ENCODE data around the gene NPSR1.
"Not testable (repeated sequence)": the region's sequence is repeated elsewhere in the genome, so short reads cannot be mapped to it uniquely, and the experiment has no call there.

The NPSR1 gene

DNA sequence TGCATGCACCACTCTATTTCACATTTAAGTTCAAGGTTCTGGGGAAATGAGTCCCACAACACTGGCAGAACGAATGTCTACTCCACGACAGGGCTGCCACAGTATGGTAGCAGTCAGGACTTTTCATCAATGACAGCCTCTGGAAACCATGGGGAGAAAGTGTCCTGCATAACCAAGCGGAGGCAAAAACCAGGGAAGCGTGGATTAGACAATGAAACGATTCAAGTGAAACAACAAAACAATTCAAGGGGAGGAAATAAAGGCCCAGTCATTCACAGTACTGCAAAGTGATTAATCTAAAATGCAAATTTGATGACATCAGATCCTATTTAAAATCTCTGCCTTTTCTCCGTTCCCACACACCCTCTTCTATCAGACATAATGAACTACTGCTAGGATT lies 211.0 kb downstream of the NPSR1 start:
- no peak for DNase-seq (ENCODE audit: low read depth)

DNA sequence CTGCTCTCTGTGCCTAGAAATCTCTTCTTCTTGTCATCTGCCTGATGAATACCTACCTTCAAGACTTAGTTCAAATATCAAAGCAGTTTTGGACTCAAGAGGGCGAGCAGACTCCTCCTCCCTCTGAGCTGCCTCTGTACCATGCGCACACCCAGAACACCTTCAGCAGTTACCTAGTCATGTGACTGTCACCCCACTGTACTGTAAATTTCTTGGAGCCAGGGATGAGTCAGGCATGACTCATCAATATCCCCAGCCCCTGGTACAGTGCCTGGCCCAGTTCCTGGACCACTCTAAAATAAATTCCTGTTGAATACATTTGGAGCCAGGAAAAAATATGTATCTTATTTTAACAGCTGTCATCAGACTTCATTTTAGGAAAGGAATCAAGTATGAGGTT lies 212.0 kb downstream of the NPSR1 start:
- not testable (repeated sequence) for DNase-seq (ENCODE audit: low read depth)

DNA sequence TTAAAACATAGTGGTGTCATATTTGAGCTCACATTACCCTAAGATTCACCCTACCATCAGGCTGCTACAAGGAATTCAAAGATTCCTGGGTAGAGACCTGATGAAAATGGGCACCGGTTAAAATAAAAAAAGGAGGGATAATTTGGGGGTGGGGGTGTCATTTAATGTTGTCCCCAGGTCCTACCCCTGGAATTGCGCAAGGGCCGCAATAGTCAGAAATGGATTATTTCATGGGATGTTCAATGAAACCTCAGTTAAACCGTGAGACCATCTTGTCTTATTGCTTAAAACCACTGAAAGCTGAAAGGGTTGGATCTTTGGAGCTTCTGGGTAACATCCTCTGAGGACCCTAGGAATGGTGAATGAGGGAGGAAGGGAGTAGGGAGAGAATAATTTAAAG lies 216.3 kb downstream of the NPSR1 start:
- DNase-seq (ENCODE audit: low read depth), result not testable (repeated sequence)

DNA sequence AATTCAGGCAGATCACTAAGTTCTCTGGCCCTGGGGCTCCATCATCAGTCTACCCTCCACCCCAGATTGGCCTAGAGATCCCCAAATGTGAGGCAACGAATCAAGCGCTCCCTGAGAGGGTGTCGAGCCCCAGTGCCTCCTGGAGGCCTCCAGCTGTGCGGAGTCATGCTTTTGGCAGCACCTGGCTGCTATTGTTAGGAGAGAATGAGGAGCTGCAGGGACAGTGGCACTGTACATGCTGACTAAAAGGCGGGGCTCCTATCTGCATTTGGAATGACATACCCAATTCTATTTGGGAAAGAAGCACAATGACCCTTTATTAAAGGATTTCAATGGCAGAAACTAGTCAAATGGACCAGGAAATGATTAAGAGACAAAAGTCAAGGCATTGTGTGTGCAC lies 217.5 kb downstream of the NPSR1 start:
- no peak for DNase-seq (ENCODE audit: low read depth)

DNA sequence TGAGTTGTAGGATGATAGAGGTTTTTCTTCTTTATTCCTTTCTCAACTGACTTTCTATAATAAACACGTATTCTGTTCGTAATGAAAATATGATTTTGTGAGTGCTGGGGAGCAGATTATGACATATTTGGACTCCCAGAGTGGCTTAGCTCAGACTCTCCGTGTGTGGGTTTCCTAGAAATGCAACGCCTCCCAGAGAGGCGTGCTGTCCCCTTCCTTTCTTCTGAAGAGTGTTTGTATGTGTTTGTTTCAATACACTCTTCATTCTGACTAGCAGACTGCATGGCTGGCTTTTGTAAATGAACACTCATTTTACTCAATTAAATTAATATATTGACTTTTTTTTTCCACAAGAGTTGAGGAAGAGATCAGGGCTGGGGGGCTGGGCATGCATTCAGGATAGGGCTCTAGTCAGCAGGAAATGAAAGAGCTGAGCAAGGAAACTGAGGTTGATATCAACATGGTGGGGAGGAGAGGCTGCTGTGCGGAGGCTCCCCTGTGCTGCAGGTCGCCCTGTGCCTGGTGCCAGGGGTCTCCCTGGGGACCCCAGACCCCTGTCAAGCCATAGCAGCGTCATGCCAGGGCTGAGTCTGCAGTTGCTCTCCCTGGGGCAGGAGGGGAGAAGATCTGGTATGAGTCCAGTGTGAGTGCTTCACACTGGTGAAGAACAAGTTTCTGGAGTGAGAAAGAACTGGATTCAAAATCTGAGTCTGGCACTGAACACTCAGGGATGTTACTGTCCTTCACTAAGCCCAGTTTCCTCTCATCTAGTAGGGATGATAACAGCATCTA lies 221.1 kb downstream of the NPSR1 start:
- not testable (repeated sequence) for DNase-seq (ENCODE audit: low read depth)

DNA sequence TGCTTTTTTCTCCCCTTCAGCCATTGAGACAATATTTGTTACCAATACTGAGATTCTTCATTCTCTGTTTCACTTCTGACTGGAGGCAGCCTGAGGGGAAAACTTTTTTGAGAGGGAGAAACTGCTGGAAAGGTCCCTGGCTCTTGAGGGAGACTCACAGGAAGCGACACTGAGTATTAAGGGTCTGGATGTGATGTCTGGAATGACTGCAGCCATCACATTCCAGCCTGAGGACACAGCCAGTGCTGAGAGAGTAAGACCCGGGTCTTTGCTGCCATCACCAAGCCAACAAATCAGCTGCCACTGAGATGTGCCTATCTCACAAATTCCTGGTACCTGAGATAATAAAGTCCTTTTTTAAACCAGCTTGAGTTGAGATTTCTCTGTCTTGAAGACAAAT lies 221.9 kb downstream of the NPSR1 start:
- no peak for DNase-seq (ENCODE audit: low read depth)

DNA sequence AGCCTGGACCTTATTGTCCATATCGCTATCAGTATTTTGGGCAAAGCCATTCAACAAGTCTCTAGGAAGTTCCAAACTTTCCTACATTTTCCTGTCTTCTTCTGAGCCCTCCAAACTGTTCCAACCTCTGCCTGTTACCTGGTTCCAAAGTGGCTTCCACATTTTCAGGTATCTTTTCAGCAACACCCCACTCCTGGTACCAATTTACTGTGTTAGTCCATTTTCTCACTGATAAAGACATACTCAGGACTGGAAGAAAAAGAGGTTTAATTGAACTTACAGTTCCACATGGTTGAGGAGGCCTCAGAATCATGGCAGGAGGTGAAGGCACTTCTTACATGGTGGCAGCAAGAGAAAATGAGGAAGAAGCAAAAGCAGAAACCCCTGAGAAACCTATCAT lies 225.8 kb downstream of the NPSR1 start:
- not testable (repeated sequence) for DNase-seq (ENCODE audit: low read depth)

DNA sequence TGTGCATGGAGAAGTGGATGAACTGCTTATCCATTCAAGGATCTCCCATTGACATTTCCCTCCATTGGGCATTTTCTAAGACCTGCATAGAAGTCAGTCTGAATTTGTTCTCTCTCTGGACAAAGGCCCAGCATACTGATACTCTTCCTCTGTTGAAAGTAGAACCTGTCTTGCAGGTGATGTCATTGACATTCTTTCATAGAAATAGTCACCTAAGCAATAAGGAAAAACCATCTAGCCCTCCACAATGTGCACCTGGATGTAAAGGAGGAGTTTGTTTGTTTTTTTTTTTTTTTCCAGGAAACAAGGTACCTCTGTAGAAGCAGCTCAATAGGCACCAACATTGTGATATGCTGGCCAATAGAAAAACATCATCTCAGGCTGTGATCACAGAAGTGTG lies 228.8 kb downstream of the NPSR1 start:
- DNase-seq (ENCODE audit: low read depth), result no peak

DNA sequence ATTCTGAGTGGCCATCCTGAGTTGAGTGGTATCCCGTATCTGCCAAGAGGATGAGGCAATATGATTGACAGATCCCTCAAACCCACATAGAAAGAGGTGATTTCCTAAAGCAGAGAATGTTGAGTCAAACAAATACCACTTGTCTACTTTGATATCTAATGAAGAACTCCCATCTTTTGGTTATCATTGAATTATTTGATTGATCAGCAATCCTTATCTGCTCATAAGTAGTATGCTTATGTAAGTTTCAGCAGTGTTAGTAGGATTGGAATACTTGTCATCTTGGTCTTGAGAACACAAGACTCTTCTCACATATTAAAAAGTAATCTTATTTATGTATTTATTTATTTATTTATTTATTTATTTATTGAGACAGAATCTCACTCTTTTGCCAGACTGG lies 231.9 kb downstream of the NPSR1 start:
- DNase-seq (ENCODE audit: low read depth), result no peak

DNA sequence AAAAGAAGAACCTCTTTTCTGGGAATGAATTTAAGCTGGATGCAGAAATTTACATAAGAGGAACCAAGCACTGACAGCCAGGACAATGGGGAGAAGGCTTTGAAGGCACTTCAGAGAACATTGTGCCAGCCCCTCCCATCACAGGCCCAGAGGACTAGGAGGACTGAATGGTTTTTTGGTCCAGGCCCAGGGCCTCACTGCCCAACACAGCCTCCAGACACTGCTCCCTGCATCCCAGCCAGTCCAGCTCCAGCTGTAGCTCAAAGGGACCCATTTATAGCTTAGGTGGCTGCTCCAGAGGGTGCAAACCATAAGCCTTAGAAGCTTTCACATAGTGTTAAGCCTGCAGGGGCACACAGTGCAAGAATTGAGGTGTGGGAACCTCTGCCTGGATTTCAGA lies 237.2 kb downstream of the NPSR1 start:
- no peak for DNase-seq (ENCODE audit: low read depth)
